Measurements from ENCODE around the gene NKAIN2. TPM values are rescaled to one million over a fixed set of nuclear protein-coding genes. Genes with fewer than 3 reads are reported as not detected.

NKAIN2 gene
- total RNA-seq, 1 experiment from 2014 or later, result 2.2 TPM

DNA sequence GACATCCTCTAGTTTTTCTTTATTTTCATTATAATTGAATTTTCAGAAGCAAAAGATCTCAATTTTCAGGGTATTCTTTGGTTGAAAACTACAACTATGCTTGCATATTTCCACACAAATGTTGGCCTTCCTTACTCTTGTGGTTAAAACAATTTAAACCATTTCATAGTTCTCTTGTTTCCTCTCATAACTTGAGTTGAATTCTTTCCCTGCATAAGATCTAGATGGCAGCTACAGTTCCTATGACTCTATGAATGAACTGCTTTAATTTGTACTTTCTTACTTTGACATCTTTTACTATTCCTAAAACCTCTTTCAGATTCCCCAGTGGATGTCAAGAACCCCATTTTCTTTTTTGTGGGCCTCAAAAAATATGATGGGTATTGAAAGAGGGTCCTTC lies 564.5 kb downstream of the NKAIN2 start:
- intact Hi-C loops (cut with micrococcal nuclease; ENCODE audit: unreplicated experiment), result no loop called here
- POLR2A ChIA-PET (ENCODE audit: low non-redundant PET), result no interaction called here
- TF ChIP-seq EZH2 (IDR thresholded peaks at IDR 0.05; ENCODE audit: borderline replicate concordance, low read depth, low read length, poor library complexity, severe bottlenecking), result no peak
- TF ChIP-seq, protein P1, sequence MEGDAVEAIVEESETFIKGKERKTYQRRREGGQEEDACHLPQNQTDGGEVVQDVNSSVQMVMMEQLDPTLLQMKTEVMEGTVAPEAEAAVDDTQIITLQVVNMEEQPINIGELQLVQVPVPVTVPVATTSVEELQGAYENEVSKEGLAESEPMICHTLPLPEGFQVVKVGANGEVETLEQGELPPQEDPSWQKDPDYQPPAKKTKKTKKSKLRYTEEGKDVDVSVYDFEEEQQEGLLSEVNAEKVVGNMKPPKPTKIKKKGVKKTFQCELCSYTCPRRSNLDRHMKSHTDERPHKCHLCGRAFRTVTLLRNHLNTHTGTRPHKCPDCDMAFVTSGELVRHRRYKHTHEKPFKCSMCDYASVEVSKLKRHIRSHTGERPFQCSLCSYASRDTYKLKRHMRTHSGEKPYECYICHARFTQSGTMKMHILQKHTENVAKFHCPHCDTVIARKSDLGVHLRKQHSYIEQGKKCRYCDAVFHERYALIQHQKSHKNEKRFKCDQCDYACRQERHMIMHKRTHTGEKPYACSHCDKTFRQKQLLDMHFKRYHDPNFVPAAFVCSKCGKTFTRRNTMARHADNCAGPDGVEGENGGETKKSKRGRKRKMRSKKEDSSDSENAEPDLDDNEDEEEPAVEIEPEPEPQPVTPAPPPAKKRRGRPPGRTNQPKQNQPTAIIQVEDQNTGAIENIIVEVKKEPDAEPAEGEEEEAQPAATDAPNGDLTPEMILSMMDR (conservative IDR thresholded peaks at IDR 0.05; ENCODE audit: low read depth, low read length), result no peak
- Histone ChIP-seq H3K36me3 (ENCODE audit: insufficient read depth, low read length, poor library complexity, severe bottlenecking) (no peaks in the 10 kb centered on the region), H3K4me1 (ENCODE audit: insufficient read depth, low read length, poor library complexity, severe bottlenecking) (peaks cover 7% of the 10 kb centered on the region), H3K9me3 (ENCODE audit: low read depth, low read length, poor library complexity, severe bottlenecking) (no peaks in the 10 kb centered on the region), H3K27me3 (replicated peaks; ENCODE audit: insufficient read depth, low read depth, low read length, poor library complexity) (no peaks in the 10 kb centered on the region), H3K4me3 (ENCODE audit: low read depth, low read length, poor library complexity, severe bottlenecking) (no peak overlapping the region), H3K27ac (ENCODE audit: low read depth, low read length, poor library complexity, severe bottlenecking) (no peak overlapping the region)
- BruUV-seq (replicated peaks), result no TSS peak
- CTCF ChIA-PET, result no interaction called here
- DNase-seq (ENCODE audit: low spot score), result no peak

DNA sequence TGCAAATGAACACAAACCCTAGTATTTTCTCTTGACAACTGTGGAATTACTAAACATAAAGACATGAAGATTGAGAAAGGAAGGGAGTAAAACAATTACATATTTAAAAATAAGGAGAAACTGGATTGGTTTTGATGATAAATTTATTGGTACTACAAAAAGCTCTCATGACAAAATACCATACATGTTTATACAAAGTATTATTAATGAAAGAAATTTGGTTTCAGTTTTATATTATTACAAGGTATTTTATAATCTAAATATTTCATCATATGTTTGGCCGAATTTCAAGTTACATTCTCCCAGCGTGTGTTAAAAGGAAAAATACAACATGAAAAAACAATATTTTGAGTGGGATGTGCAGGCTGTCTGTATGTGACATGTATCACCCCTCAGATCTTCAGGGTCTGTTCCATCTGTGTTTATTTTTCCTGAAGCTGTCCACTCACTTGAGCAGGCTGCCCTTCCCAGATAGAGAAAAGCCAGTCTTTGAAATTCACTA lies 568.4 kb downstream of the NKAIN2 start:
- Histone ChIP-seq H3K9me3 (ENCODE audit: low read depth, low read length, poor library complexity, severe bottlenecking) (no peaks in the 10 kb centered on the region), H3K36me3 (ENCODE audit: insufficient read depth, low read length, poor library complexity, severe bottlenecking) (no peaks in the 10 kb centered on the region), H3K27me3 (replicated peaks; ENCODE audit: insufficient read depth, low read depth, low read length, poor library complexity) (no peaks in the 10 kb centered on the region), H3K4me3 (ENCODE audit: low read depth, low read length, poor library complexity, severe bottlenecking) (no peak overlapping the region), H3K27ac (ENCODE audit: low read depth, low read length, poor library complexity, severe bottlenecking) (no peak overlapping the region), H3K4me1 (ENCODE audit: insufficient read depth, low read length, poor library complexity, severe bottlenecking) (peaks cover 7% of the 10 kb centered on the region)
- BruUV-seq (replicated peaks), result no TSS peak
- intact Hi-C loops (cut with micrococcal nuclease; ENCODE audit: unreplicated experiment), result no loop called here
- TF ChIP-seq, protein P1 (conservative IDR thresholded peaks at IDR 0.05; ENCODE audit: low read depth, low read length), result no peak
- TF ChIP-seq EZH2 (IDR thresholded peaks at IDR 0.05; ENCODE audit: borderline replicate concordance, low read depth, low read length, poor library complexity, severe bottlenecking), result no peak
- CTCF ChIA-PET, result interaction anchor here (0.7 kb wide), 1 partner anchor 123 kb away, joined by 5 read pairs; no protein-coding TSS in a partner anchor
- POLR2A ChIA-PET (ENCODE audit: low non-redundant PET), result no interaction called here
- no peak for DNase-seq (ENCODE audit: low spot score)

DNA sequence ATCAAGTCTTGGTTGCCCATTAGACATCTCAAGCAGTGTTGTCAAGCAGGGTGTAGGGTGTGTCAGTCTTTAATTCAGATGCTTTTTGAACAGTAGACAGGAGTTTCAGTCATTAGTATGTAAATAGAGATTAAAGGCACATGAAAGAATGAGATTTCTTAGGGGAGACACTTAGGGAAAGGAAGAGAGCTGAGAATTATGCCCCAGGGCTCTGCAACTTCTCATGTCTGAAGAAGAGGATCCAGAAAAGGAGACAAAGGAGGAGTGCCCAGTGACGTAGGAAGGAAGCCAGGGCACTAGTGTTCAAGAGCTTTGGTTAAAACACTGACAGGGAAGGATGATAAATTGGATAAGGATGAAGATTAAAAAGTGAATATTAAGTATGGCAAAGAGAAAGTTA lies 569.7 kb downstream of the NKAIN2 start:
- peaks cover 7% of the 10 kb centered on the region for H3K4me1 ChIP-seq (ENCODE audit: insufficient read depth, low read length, poor library complexity, severe bottlenecking)
- H3K27me3 ChIP-seq (replicated peaks; ENCODE audit: insufficient read depth, low read depth, low read length, poor library complexity), result no peaks in the 10 kb centered on the region
- no peak overlapping the region for H3K4me3 ChIP-seq (ENCODE audit: low read depth, low read length, poor library complexity, severe bottlenecking)
- no peaks in the 10 kb centered on the region for H3K36me3 ChIP-seq (ENCODE audit: insufficient read depth, low read length, poor library complexity, severe bottlenecking)
- POLR2A ChIA-PET (ENCODE audit: low non-redundant PET), result no interaction called here
- no peak overlapping the region for H3K27ac ChIP-seq (ENCODE audit: low read depth, low read length, poor library complexity, severe bottlenecking)
- TF ChIP-seq, protein P1 (conservative IDR thresholded peaks at IDR 0.05; ENCODE audit: low read depth, low read length), result no peak
- TF ChIP-seq EZH2 (IDR thresholded peaks at IDR 0.05; ENCODE audit: borderline replicate concordance, low read depth, low read length, poor library complexity, severe bottlenecking), result no peak
- intact Hi-C loops (cut with micrococcal nuclease; ENCODE audit: unreplicated experiment), result no loop called here
- no peak for DNase-seq (ENCODE audit: low spot score)
- BruUV-seq (replicated peaks), result no TSS peak
- no peaks in the 10 kb centered on the region for H3K9me3 ChIP-seq (ENCODE audit: low read depth, low read length, poor library complexity, severe bottlenecking)
- CTCF ChIA-PET, result no interaction called here
